GM12875 (cell line): ENCODE measurements around the gene ARHGEF38.

Source experiments
- H3K4me3 ChIP-seq: one replicate; pipeline ENCODE4 v1.5.1; 2011; ENCODE audit warnings: low read depth, low read length, control low read depth
- TF ChIP-seq, protein P1 (sequence below): IDR thresholded peaks from 2 replicates; pipeline ENCODE4 v1.5.1; 2011; ENCODE audit warnings: low read depth, mild to moderate bottlenecking, control low read depth, inconsistent platforms, low read length, moderate library complexity, borderline replicate concordance; ENCODE audit not compliant: insufficient read depth

Gene ARHGEF38

DNA sequence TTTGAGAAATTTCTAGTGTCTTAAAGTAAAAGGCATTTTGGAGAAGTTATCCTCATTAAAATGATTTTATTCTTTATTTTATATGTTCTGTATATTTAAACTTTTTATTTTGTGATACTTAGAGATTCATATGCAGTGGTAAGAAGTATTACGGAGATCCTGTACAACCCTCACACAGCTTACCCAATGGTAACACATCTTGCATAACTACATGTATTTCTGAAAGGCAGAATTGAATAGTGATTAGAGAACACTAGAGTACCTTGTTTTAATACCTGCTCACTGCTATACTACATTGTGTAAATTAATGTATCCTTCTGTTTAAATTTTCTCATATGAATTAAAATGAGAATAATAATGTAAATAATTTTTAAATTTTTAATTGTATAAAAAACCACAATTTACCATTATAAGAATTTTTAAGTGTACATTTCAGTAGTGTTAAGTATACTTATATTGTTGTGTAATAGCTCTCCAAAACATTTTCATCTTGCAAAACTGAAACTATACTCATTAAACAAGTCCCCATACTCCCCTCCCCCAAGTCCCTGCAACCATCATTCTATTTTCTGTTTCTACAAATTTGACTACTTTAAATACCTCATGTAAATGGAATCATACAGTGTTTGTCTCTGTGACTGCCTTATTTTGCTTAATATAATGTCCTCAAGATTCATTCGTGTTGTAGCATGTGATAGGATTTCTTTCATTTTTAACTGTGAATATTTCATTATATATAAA is 110.7 kb downstream of the ARHGEF38 start:
- TF ChIP-seq, protein P1, sequence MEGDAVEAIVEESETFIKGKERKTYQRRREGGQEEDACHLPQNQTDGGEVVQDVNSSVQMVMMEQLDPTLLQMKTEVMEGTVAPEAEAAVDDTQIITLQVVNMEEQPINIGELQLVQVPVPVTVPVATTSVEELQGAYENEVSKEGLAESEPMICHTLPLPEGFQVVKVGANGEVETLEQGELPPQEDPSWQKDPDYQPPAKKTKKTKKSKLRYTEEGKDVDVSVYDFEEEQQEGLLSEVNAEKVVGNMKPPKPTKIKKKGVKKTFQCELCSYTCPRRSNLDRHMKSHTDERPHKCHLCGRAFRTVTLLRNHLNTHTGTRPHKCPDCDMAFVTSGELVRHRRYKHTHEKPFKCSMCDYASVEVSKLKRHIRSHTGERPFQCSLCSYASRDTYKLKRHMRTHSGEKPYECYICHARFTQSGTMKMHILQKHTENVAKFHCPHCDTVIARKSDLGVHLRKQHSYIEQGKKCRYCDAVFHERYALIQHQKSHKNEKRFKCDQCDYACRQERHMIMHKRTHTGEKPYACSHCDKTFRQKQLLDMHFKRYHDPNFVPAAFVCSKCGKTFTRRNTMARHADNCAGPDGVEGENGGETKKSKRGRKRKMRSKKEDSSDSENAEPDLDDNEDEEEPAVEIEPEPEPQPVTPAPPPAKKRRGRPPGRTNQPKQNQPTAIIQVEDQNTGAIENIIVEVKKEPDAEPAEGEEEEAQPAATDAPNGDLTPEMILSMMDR: no peak

DNA sequence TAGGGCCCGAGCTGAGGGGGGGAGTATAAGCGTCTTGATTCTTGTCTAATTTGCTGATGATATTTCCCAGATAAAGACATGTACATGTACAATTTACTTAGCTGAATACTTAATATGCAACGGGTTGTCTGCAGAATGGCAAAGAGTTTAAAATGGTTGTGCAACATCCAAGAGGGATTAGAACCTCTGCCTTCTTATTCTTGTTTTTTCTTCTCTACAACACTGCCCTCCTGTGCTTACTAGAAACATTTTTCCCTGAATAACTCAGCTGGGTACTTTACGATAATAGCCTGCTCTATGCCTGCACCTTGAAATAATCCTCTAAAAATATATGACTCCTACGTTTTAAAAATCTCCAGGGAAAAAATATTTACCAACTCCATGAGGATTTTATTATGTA is 114.3 kb downstream of the ARHGEF38 start:
- H3K4me3 ChIP-seq: no peak overlapping the region

More for the DNA sequence above, 110.7 kb downstream of the ARHGEF38 start:
- H3K4me3 ChIP-seq: no peak overlapping the region

DNA sequence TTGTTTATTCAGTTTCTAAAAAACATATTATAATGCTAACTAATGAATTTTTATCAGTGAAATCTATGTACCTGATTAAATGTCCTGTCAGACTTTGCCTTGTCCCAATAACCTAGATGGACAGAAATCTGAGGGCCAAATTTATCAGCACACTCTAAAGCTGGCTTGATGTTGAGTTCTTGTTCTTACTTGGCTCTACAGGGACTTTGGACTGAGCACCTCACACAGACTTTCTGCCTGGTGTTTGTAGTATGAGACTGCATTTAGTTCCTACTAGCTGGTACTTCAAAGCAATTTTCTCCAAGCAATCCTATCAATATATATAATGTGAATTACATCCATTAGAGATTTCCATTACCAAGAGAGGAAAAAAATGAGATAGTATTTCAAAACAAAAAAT is 118.3 kb downstream of the ARHGEF38 start:
- TF ChIP-seq, protein P1: no peak
- H3K4me3 ChIP-seq: no peak overlapping the region

More for the DNA sequence above, 114.3 kb downstream of the ARHGEF38 start:
- TF ChIP-seq, protein P1: no peak

DNA sequence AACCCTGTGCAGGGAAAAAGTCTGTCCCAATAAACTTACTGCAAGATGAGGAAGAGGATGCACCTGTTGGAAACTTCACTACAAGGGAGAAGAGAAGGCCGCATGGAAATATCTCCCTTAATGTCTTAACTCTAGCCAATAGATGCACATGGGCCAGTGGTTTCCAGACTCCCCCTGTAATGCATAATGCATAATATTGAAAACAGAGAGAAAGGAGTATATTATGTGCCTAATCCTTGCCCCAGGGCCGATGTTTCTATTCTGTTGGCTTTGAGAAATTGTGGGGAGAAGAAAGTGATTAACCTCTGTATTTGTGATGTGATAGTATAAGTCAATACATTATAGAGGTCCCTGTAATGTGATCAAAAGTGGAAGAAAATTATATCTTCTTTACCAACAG is 118.9 kb downstream of the ARHGEF38 start:
- TF ChIP-seq, protein P1: no peak
- H3K4me3 ChIP-seq: no peak overlapping the region

DNA sequence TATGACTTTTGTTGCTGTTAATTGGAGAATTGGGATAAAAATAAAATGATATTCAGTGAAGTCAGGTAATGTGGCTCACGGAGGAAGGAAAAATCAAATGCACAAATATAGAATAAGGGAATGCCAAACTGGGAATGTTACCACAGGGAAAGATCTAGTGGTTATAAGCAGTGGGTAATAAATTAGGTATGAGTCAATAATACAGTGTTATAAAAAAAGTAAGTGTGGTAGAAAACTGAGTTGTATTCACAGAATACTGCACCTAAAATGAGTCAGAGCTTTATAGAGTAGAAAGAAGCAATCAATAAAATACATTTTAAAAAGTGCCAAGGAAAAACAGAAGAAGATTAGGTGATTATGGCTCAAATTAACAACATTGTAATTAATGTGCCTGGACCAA is 121.6 kb downstream of the ARHGEF38 start:
- no peak overlapping the region for H3K4me3 ChIP-seq
- TF ChIP-seq, protein P1: no peak

DNA sequence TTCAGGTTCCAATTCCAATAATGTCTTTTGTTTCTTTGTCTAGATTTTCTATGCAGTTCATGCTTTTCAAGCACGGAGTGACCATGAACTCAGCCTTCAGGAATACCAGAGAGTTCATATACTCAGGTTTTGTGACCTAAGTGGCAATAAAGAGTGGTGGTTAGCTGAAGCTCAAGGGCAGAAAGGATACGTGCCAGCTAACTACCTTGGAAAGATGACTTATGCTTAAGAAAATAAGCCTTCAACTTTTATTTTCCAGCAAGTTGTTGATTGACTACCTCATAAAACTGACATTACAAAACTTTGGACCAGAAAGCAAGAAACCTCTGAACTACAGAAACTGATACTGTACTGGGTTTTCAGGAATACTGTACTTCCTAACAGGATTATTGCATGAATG is 125.3 kb downstream of the ARHGEF38 start:
- TF ChIP-seq, protein P1: no peak
- H3K4me3 ChIP-seq: no peak overlapping the region

DNA sequence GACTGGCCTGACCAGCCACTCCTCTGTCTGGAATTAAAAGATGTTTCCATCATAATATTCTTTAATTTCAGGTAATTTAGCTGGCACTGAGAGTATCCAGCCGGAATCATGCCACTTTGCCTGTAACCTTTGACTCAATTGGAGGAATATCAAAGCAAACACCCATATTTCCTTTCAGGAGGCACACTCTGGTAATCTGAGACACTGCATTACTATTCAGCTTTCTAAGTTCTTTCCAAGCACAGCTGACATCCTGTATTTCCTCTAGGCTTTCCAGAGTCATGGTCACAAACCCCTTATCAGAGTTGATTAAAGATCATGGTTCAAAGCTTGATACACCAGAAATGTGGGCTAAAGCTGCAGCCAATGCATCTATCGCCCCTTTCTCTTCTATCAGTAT is 126.8 kb downstream of the ARHGEF38 start:
- no peak overlapping the region for H3K4me3 ChIP-seq
- TF ChIP-seq, protein P1: no peak
